ENCODE measurements around the gene PLA2G6. TPM values are rescaled to one million over a fixed set of nuclear protein-coding genes. Genes with fewer than 3 reads are reported as not detected.

Gene PLA2G6
- total and polyA plus RNA-seq, 2 of the 13 experiments (the other 11 are each of a cell fraction or from before 2014, with no cell fraction given), result 4.8 to 11.5 TPM

GRCh38 chr22:38114484-38115398 lies 66.9 kb downstream of the PLA2G6 start (continued):
- no peak for TF ChIP-seq XBP1 (CRISPR knock-in tag; IDR thresholded peaks at IDR 0.05)
- 0 out of 2 replicates have a peak, but pooled peaks have one; percentile 29 for TF ChIP-seq ELF3 (CRISPR knock-in tag; IDR thresholded peaks at IDR 0.05)
- TF ChIP-seq ZNF513 (CRISPR knock-in tag; conservative IDR thresholded peaks at IDR 0.05), result no peak
- 0 out of 2 replicates have a peak, but pooled peaks have one; percentile 33 for TF ChIP-seq KDM4B (CRISPR knock-in tag; IDR thresholded peaks at IDR 0.05)
- no peak for TF ChIP-seq ZNF549 (CRISPR knock-in tag; IDR thresholded peaks at IDR 0.05)
- TF ChIP-seq ZNF644 (CRISPR knock-in tag; IDR thresholded peaks at IDR 0.05; ENCODE audit: low read depth), result no peak
- peak; percentile 84 for TF ChIP-seq RAD21 (CRISPR knock-in tag; IDR thresholded peaks at IDR 0.05)
- peak; percentile 87 for TF ChIP-seq ZSCAN22 (CRISPR knock-in tag; IDR thresholded peaks at IDR 0.05)
- TF ChIP-seq BATF2 (CRISPR knock-in tag; IDR thresholded peaks at IDR 0.05), result no peak
- peak; percentile 41; the same call in 1 of the 2 replicates for TF ChIP-seq RXRB (CRISPR knock-in tag; IDR thresholded peaks at IDR 0.05; ENCODE audit: borderline replicate concordance)
- TF ChIP-seq ZNF646 (CRISPR knock-in tag; IDR thresholded peaks at IDR 0.05), result no peak
- no peak for TF ChIP-seq ZNF337 (CRISPR knock-in tag; IDR thresholded peaks at IDR 0.05; ENCODE audit: borderline replicate concordance, low read depth)
- TF ChIP-seq KLF12 (CRISPR knock-in tag; IDR thresholded peaks at IDR 0.05; ENCODE audit: borderline replicate concordance), result no peak
- TF ChIP-seq HNRNPLL (IDR thresholded peaks at IDR 0.05; ENCODE audit: low read depth, low read length, poor library complexity, severe bottlenecking), result peak; percentile 13
- TF ChIP-seq ZNF512 (CRISPR knock-in tag; IDR thresholded peaks at IDR 0.05), result no peak
- no peak for TF ChIP-seq HES4 (CRISPR knock-in tag; IDR thresholded peaks at IDR 0.05; ENCODE audit: borderline replicate concordance)
- TF ChIP-seq POLR2AphosphoS2 (IDR thresholded peaks at IDR 0.05; ENCODE audit: low read depth, low read length), result no peak
